D721Med (cell line): ENCODE measurements around the gene POLR3GL.
"Not testable (repeated sequence)": the region's sequence is repeated elsewhere in the genome, so short reads cannot be mapped to it uniquely, and the experiment has no call there.

Experiments used
- DNase-seq: peaks from one replicate; pipeline ENCODE4 v3.0.0; 2011; ENCODE audit warnings: low spot score; ENCODE audit not compliant: insufficient read length
- FAIRE-seq: peaks from 2 replicates; lab custom pipeline; 2011; peaks lifted over from hg19 to GRCh38; lab: Jason Lieb, UNC
- CTCF ChIP-seq: IDR thresholded peaks from 2 replicates; pipeline ENCODE4 v1.5.1; 2012; ENCODE audit warnings: mild to moderate bottlenecking, control low read depth; ENCODE audit not compliant: insufficient read depth; ENCODE audit errors: missing control alignments

POLR3GL gene, protein sequence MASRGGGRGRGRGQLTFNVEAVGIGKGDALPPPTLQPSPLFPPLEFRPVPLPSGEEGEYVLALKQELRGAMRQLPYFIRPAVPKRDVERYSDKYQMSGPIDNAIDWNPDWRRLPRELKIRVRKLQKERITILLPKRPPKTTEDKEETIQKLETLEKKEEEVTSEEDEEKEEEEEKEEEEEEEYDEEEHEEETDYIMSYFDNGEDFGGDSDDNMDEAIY

DNA sequence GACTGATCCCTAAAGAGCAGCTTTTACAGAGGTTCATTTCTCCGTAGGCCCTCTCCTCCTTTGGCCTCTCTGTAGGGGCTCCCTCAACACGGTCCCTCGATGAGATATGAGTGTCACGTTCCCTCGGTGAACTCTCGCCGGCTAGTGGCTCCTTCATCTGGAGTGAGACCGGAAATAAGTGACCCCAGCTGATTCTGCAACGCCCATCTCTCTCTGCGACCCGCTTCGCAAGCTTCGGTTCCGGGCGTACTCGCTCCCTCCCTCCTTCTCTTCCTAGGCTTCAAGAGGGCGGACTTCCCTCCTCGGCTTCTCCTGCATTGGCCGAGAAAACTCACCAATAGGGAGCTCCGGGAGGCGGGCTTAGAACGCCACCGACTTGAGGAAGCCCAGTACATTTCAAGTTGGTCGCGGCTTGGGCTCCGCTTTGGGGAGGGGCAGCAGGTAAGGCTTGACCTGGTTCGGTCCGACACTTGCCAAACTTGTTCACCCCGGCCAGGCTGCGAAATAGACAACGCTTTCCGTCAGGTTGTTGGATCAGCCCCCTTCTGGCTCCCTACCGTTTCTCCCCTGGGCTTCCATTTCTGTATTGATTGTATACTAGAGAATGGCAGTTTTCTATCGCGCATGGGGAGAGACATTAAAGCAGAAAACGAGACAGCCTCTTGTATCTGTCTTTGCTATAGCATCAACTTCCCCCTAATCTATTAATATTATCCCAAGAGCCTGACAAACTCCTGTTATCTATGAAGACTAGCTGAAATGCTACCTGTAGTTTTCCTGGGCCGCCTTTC lies at the start of gene POLR3GL, which contains the start of gene ANKRD34A:
Gene POLR3GL (plus strand): TSS at position 363 of the 791 bp plus-strand sequence. CDS start 10,176 bp downstream, outside the sequence.
Gene ANKRD34A (minus strand): TSS at position 248 of the 791 bp plus-strand sequence. CDS start 2,816 bp downstream, outside the sequence.
- FAIRE-seq = peak; percentile 32

DNA sequence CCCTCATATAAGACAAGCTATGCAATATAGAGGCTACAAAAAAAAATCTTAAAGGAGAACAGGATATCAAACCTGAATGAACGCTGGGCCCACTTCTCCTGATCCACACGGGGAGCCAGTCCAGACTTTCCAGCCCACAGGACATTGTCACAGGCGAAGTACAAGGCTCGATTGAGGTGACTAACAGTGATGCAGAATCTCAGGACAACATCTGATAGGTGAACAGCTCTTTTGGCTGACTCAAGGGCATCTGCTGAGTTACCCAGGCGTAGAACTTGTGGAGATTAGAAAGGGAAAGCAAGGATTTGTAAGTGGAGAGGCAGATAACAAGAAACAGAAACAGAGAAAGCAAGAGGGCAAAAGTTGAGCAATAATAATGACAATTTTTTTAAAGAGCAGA lies 47.7 kb upstream of the POLR3GL start:
- FAIRE-seq (no peak), DNase-seq (no peak)
- no peak for TF ChIP-seq CTCF

More for the DNA sequence above, at the start of gene POLR3GL, which contains the start of gene ANKRD34A:
- TF ChIP-seq CTCF = no peak
- peak; percentile 82 for DNase-seq

GRCh38 chr1:145917595-145917994 lies 46.9 kb upstream of the POLR3GL start:
- TF ChIP-seq CTCF = no peak
- DNase-seq (no peak), FAIRE-seq (no peak)

GRCh38 chr1:145918144-145918991 lies 46.1 kb upstream of the POLR3GL start, which contains the start of gene PEX11B:
TSS of gene PEX11B (minus strand) at chr1:145918717. CDS start at chr1:145918688, 29 bp downstream.
- TF ChIP-seq CTCF = no peak
- FAIRE-seq (no peak), DNase-seq (peak; percentile 91)

GRCh38 chr1:145918992-145919939 lies 45.2 kb upstream of the POLR3GL start:
- FAIRE-seq = no peak
- no peak for TF ChIP-seq CTCF

DNA sequence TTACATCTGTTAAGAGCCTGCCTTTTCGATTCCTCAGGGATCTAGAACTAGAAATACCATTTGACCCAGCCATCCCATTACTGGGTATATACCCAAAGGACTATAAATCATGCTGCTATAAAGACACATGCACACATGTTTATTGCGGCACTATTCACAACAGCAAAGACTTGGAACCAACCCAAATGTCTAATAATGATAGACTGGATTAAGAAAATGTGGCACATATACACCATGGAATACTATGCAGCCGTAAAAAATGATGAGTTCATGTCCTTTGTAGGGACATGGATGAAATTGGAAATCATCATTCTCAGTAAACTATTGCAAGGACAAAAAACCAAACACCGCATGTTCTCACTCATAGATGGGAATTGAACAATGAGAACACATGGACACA lies 44.2 kb upstream of the POLR3GL start:
- not testable (repeated sequence) for FAIRE-seq, DNase-seq

More at GRCh38 chr1:145918992-145919939, 45.2 kb upstream of the POLR3GL start:
- DNase-seq = no peak
